Colon (tissue), 2 donors: ENCODE data around the gene CTDP1.

ENCODE experiments used
- FAIRE-seq: peaks from 2 replicates; lab custom pipeline; 2012; peaks lifted over from hg19 to GRCh38; lab: Jason Lieb, UNC
- donor health status: control.
- donor health status: control.

The CTDP1 gene

GRCh38 chr18:79679552-79680099 lies at the start of gene CTDP1:
CTDP1 (plus strand) TSS chr18:79679803; CDS start chr18:79679948, 145 bp downstream.
- no peak for FAIRE-seq

GRCh38 chr18:79630281-79631095 lies 49.1 kb upstream of the CTDP1 start:
- no peak for FAIRE-seq

GRCh38 chr18:79631096-79631507 lies 48.5 kb upstream of the CTDP1 start:
- no peak for FAIRE-seq

- FAIRE-seq = no peak
These were observed 47.7 kb upstream of the CTDP1 start for GRCh38 chr18:79631761-79632446.

GRCh38 chr18:79632765-79633164 lies 46.8 kb upstream of the CTDP1 start:
- FAIRE-seq = no peak

- FAIRE-seq = no peak
These were observed 45.4 kb upstream of the CTDP1 start for GRCh38 chr18:79634186-79634585.

GRCh38 chr18:79634593-79635426 lies 44.8 kb upstream of the CTDP1 start:
- no peak for FAIRE-seq

GRCh38 chr18:79635427-79635726 lies 44.2 kb upstream of the CTDP1 start:
- FAIRE-seq = no peak

- FAIRE-seq = no peak
These were observed 42.3 kb upstream of the CTDP1 start for GRCh38 chr18:79637181-79637920.

GRCh38 chr18:79637921-79638909 lies 41.4 kb upstream of the CTDP1 start:
- no peak for FAIRE-seq

- no peak for FAIRE-seq
These were observed 40.4 kb upstream of the CTDP1 start for GRCh38 chr18:79639072-79639829.

GRCh38 chr18:79640064-79640672 lies 39.4 kb upstream of the CTDP1 start:
- FAIRE-seq = no peak

- no peak for FAIRE-seq
These were observed 38.7 kb upstream of the CTDP1 start for GRCh38 chr18:79640875-79641274.

- no peak for FAIRE-seq
These were observed 37.7 kb upstream of the CTDP1 start for GRCh38 chr18:79641722-79642497.

GRCh38 chr18:79642626-79643025 lies 37.0 kb upstream of the CTDP1 start:
- no peak for FAIRE-seq

- FAIRE-seq = no peak
These were observed 36.3 kb upstream of the CTDP1 start for GRCh38 chr18:79643054-79643984.

- FAIRE-seq = no peak
These were observed 35.5 kb upstream of the CTDP1 start for GRCh38 chr18:79644006-79644665.
